Endothelial cell (in vitro differentiated cells): ENCODE results near the gene ERGIC3. TPM values are rescaled to one million over a fixed set of nuclear protein-coding genes. Genes with fewer than 3 reads are reported as not detected.

Source experiments
- DNase-seq: peaks from one replicate; pipeline ENCODE4 v3.0.0; 2021; ENCODE audit warnings: low spot score
- H3K27ac Mint-ChIP-seq: one replicate; pipeline ENCODE4 v1.8.0; 2021; ENCODE audit warnings: mixed read lengths, inconsistent platforms; ENCODE audit not compliant: unreplicated experiment
- H3K27me3 Mint-ChIP-seq: one replicate; pipeline ENCODE4 v1.8.0; 2021; ENCODE audit warnings: mild to moderate bottlenecking, moderate library complexity, mixed read lengths, inconsistent platforms; ENCODE audit not compliant: unreplicated experiment
- H3K36me3 Mint-ChIP-seq: one replicate; pipeline ENCODE4 v1.8.0; 2021; ENCODE audit warnings: mild to moderate bottlenecking, low read depth, mixed read lengths, inconsistent platforms; ENCODE audit not compliant: unreplicated experiment
- H3K4me1 Mint-ChIP-seq: one replicate; pipeline ENCODE4 v1.8.0; 2021; ENCODE audit warnings: mild to moderate bottlenecking, mixed read lengths, inconsistent platforms; ENCODE audit not compliant: unreplicated experiment
- H3K4me3 Mint-ChIP-seq: one replicate; pipeline ENCODE4 v1.8.0; 2021; ENCODE audit warnings: mild to moderate bottlenecking, mixed read lengths, inconsistent platforms; ENCODE audit not compliant: unreplicated experiment
- H3K9me3 Mint-ChIP-seq: one replicate; pipeline ENCODE4 v1.8.0; 2021; ENCODE audit warnings: mixed read lengths, inconsistent platforms; ENCODE audit not compliant: unreplicated experiment
- total RNA-seq: library from RNA; stranded (reverse); fragmentation: NEBNext Ultra II Directional; extraction: Animal tissue kit (Norgen Biotek cat#: 25700); gene quantifications from one replicate; pipeline ENCODE4 v1.2.1, GENCODE V29; 2021; ENCODE audit not compliant: unreplicated experiment
- TF ChIP-seq, protein P1 (sequence below): fragments of 200-600 bp; sonication (generic); IDR thresholded peaks from one replicate; pipeline ENCODE4 v1.5.0; 2021; ENCODE audit warnings: antibody characterized with exemption; ENCODE audit not compliant: unreplicated experiment

The ERGIC3 gene
- total RNA-seq, 1 donor from 2014 or later = 282 TPM

- TF ChIP-seq, protein P1, sequence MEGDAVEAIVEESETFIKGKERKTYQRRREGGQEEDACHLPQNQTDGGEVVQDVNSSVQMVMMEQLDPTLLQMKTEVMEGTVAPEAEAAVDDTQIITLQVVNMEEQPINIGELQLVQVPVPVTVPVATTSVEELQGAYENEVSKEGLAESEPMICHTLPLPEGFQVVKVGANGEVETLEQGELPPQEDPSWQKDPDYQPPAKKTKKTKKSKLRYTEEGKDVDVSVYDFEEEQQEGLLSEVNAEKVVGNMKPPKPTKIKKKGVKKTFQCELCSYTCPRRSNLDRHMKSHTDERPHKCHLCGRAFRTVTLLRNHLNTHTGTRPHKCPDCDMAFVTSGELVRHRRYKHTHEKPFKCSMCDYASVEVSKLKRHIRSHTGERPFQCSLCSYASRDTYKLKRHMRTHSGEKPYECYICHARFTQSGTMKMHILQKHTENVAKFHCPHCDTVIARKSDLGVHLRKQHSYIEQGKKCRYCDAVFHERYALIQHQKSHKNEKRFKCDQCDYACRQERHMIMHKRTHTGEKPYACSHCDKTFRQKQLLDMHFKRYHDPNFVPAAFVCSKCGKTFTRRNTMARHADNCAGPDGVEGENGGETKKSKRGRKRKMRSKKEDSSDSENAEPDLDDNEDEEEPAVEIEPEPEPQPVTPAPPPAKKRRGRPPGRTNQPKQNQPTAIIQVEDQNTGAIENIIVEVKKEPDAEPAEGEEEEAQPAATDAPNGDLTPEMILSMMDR = no peak
- Mint-ChIP-seq H3K27ac (no peak overlapping the region), H3K9me3 (no peaks in the 10 kb centered on the region), H3K4me3 (no peak overlapping the region), H3K36me3 (peaks cover 15% of the 10 kb centered on the region), H3K4me1 (no peaks in the 10 kb centered on the region), H3K27me3 (peaks cover 2% of the 10 kb centered on the region)
- no peak for DNase-seq
These were observed 18.7 kb downstream of the ERGIC3 start for GRCh38 chr20:35560541-35560940.

GRCh38 chr20:35561268-35561667, 19.4 kb downstream of the ERGIC3 start:
- Mint-ChIP-seq H3K27me3 (no peaks in the 10 kb centered on the region), H3K36me3 (peaks cover 15% of the 10 kb centered on the region), H3K9me3 (no peaks in the 10 kb centered on the region), H3K4me1 (no peaks in the 10 kb centered on the region), H3K4me3 (no peak overlapping the region), H3K27ac (no peak overlapping the region)
- TF ChIP-seq, protein P1 = no peak
- peak; percentile 25 for DNase-seq

DNA sequence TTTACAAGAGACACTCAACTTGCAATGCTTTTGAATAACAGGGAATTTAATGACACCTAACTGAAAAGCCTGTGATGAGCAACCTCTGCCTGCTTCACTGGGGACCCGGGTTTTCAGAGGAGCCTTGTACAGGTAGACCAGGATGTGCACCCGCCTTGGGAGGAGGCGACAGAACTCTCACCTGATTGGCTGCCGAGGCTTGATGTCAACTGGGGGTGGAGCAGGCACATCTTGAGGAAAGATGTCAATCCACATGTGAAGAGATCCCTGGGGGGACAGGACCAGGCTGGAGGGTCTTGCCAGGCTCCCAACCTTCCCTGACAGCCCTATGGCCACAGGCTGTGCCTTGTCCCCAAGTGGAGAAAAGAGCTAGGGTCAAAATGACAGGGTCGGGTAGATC, 19.8 kb downstream of the ERGIC3 start:
- Mint-ChIP-seq H3K27me3 (no peaks in the 10 kb centered on the region), H3K9me3 (no peaks in the 10 kb centered on the region), H3K36me3 (peaks cover 15% of the 10 kb centered on the region), H3K4me3 (no peak overlapping the region), H3K4me1 (no peaks in the 10 kb centered on the region), H3K27ac (no peak overlapping the region)
- no peak for DNase-seq
- TF ChIP-seq, protein P1 = no peak

DNA sequence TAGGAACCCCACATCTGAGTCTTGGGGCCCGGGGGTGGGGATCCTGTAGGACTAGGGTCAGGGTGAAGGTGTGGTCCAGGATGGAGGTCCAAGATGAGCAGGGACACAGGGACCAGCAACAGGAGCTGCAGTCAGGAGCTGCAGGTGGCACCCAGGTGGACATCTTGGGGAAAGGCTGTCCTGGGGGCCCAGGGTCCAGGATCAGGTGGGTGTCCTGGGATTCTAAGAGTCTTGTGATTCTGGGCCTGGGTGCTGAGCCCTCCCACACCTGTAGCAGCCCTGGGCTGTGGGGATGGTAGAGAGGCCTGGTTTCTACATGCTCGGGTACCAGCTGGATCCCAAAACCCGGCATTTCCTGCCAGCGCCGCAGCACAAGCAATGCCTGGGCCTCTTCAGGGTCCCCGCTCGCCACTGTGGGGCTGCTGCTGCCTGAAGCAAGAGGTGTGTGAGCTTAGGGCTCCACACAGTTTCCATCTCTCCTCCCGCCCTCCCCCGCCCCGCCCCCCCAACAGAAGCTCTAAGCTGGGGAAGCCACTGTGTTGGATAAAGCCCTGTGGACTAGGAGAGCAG, 20.7 kb downstream of the ERGIC3 start:
- Mint-ChIP-seq H3K27me3 (no peaks in the 10 kb centered on the region), H3K36me3 (peaks cover 11% of the 10 kb centered on the region), H3K27ac (no peak overlapping the region), H3K4me3 (no peak overlapping the region), H3K4me1 (no peaks in the 10 kb centered on the region), H3K9me3 (no peaks in the 10 kb centered on the region)
- TF ChIP-seq, protein P1 = no peak
- no peak for DNase-seq

DNA sequence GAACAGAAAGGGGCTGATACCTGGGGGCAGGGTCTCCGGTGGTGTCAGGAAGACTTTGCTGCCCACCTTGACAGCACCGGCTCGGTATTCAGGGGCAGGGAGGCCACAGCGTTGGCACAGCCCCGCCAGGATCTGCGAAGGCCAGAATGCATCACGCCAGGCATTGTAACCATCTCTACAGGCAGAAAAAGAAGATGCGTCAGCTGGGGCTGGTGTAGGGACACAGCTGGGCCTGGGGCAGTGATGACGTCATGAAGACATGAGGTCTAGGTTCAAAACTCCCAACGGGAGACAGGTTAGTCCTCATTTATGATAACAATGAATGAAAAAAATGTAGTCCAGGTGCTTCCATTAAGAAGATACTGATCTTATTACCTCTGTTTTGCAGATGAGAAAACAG, 22.0 kb downstream of the ERGIC3 start:
- Mint-ChIP-seq H3K9me3 (no peaks in the 10 kb centered on the region), H3K36me3 (no peaks in the 10 kb centered on the region), H3K4me3 (no peak overlapping the region), H3K27me3 (no peaks in the 10 kb centered on the region), H3K4me1 (no peaks in the 10 kb centered on the region), H3K27ac (no peak overlapping the region)
- TF ChIP-seq, protein P1 = no peak
- no peak for DNase-seq
